HepG2 (cell line): Measurements from ENCODE around the gene UNC5CL. TPM values are rescaled to one million over a fixed set of nuclear protein-coding genes. Genes with fewer than 3 reads are reported as not detected.

Experiments
- GTF3A ChIP-seq: sonication (generic); formaldehyde crosslinking; conservative IDR thresholded peaks from 2 replicates; pipeline ENCODE4 v1.4.0; 2020; ENCODE audit warnings: mild to moderate bottlenecking, missing genetic modification reagents
- HOXA5 ChIP-seq: sonication (generic); formaldehyde crosslinking; IDR thresholded peaks from 2 replicates; pipeline ENCODE4 v1.4.0; 2020; ENCODE audit warnings: missing genetic modification reagents
- MEIS1 ChIP-seq: sonication (generic); formaldehyde crosslinking; IDR thresholded peaks from 2 replicates; pipeline ENCODE4 v1.9.0; 2021; ENCODE audit warnings: mild to moderate bottlenecking, missing genetic modification reagents, moderate library complexity, borderline replicate concordance
- PAWR ChIP-seq: sonication (generic); formaldehyde crosslinking; IDR thresholded peaks from 2 replicates; pipeline ENCODE4 v1.4.0; 2020; ENCODE audit warnings: missing genetic modification reagents, mild to moderate bottlenecking, borderline replicate concordance
- PPARG ChIP-seq: conservative IDR thresholded peaks from 2 replicates; pipeline ENCODE4 v1.6.1; 2016; ENCODE audit warnings: missing biosample characterization, missing genetic modification reagents
- SMARCE1 ChIP-seq: fragments of 450-650 bp; IDR thresholded peaks from 2 replicates; pipeline ENCODE4 v1.6.1; 2017; ENCODE audit warnings: borderline replicate concordance
- SMC3 ChIP-seq: IDR thresholded peaks from 2 replicates; pipeline ENCODE4 v1.6.1; 2011; ENCODE audit warnings: low read length, improper control_type of control experiment
- TEAD3 ChIP-seq: optimal IDR thresholded peaks from 2 replicates; pipeline ENCODE3; 2016; ENCODE audit warnings: borderline replicate concordance
- THAP11 ChIP-seq: IDR thresholded peaks from 2 replicates; pipeline ENCODE4 v1.6.1; 2016; ENCODE audit warnings: missing biosample characterization, missing genetic modification reagents
- ZBTB7A ChIP-seq: sonication (generic); formaldehyde crosslinking; IDR thresholded peaks from 2 replicates; pipeline ENCODE4 v1.8.0; 2022; ENCODE audit warnings: mild to moderate bottlenecking, missing genetic modification reagents
- ZMYM2 ChIP-seq: sonication (generic); formaldehyde crosslinking; IDR thresholded peaks from 2 replicates; pipeline ENCODE4 v1.8.0; 2022; ENCODE audit warnings: mild to moderate bottlenecking, missing genetic modification reagents
- ZNF121 ChIP-seq: sonication (generic); formaldehyde crosslinking; IDR thresholded peaks from 2 replicates; pipeline ENCODE4 v1.5.0; 2020; ENCODE audit warnings: mild to moderate bottlenecking, missing genetic modification reagents
- ZNF331 ChIP-seq: sonication (generic); formaldehyde crosslinking; IDR thresholded peaks from 2 replicates; pipeline ENCODE4 v1.4.0; 2020; ENCODE audit warnings: missing genetic modification reagents
- ZNF614 ChIP-seq: IDR thresholded peaks from 2 replicates; pipeline ENCODE4 v1.6.1; 2018; ENCODE audit warnings: missing biosample characterization, missing genetic modification reagents, inconsistent platforms, borderline replicate concordance
- ZNF747 ChIP-seq: sonication (generic); formaldehyde crosslinking; IDR thresholded peaks from 2 replicates; pipeline ENCODE4 v1.8.1; 2023; ENCODE audit warnings: missing genetic modification reagents, mild to moderate bottlenecking, borderline replicate concordance
- polyA plus RNA-seq, 8 experiments: library from polyadenylated mRNA; depleted of rRNA in 3 of 8; stranded (reverse) in 7 of 8; unstranded in 1 of 8; fragments of >200 nt; fragmentation: Illumina TruSeq in 4 of 8; extraction: Trizol in 4 of 8; gene quantifications; 2 replicates each; pipeline versions ENCODE4 v1.2.1 to v1.2.3, GENCODE V29; 2011 to 2016; ENCODE audit warnings: low read depth in 4 of 8, missing spikeins in 1 of 8, mixed read lengths in 1 of 8; ENCODE audit not compliant: insufficient read depth in 1 of 8
- total RNA-seq, 5 experiments: library from RNA; depleted of rRNA; stranded (reverse); fragments of >200 nt; fragmentation: Illumina TruSeq; extraction: Trizol; gene quantifications; 2 replicates each; pipeline ENCODE4 v1.2.3, GENCODE V29; 2016; ENCODE audit warnings: low read depth in 1 of 5
- TF ChIP-seq, protein P1 (sequence below): sonication (generic); formaldehyde crosslinking; IDR thresholded peaks from 2 replicates; pipeline ENCODE4 v1.4.0; 2020; ENCODE audit warnings: missing genetic modification reagents, mild to moderate bottlenecking, borderline replicate concordance
- TF ChIP-seq, protein P2 (sequence below): sonication (generic); formaldehyde crosslinking; IDR thresholded peaks from 2 replicates; pipeline ENCODE4 v1.5.1; 2020; ENCODE audit warnings: mild to moderate bottlenecking, missing genetic modification reagents, borderline replicate concordance
- TF ChIP-seq, protein P3 (sequence below): sonication (generic); formaldehyde crosslinking; IDR thresholded peaks from 2 replicates; pipeline ENCODE4 v1.4.0; 2020; ENCODE audit warnings: missing genetic modification reagents, borderline replicate concordance
- TF ChIP-seq, protein P4 (sequence below): sonication (generic); formaldehyde crosslinking; IDR thresholded peaks from 2 replicates; pipeline ENCODE4 v1.4.0; 2020; ENCODE audit warnings: missing genetic modification reagents, borderline replicate concordance

Gene UNC5CL
- total and polyA plus RNA-seq, 2 of the 13 experiments (the other 11 are each of a cell fraction or from before 2014, with no cell fraction given), result 2.4 to 2.5 TPM

DNA sequence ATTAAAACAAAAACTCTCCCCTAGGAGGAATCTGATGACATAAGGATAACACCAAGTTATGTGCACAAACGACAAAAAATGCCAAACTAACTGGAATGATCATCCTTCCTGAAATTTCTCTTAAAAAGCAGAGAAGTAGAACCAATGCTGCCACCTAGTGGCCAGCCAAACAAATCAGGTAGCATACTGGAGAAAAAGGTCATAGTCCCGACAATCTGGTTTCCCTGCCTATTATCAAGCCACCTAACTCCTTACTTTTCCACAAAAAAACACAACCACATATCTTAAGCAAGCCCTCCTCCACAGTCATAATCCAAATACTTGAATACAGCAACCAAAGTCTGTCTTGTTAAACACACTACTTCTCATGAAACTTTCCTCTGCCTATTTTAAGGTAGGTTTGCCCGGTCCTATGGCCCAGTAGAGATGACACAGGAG lies 27.9 kb upstream of the UNC5CL start (continued):
- TF ChIP-seq, protein P1, sequence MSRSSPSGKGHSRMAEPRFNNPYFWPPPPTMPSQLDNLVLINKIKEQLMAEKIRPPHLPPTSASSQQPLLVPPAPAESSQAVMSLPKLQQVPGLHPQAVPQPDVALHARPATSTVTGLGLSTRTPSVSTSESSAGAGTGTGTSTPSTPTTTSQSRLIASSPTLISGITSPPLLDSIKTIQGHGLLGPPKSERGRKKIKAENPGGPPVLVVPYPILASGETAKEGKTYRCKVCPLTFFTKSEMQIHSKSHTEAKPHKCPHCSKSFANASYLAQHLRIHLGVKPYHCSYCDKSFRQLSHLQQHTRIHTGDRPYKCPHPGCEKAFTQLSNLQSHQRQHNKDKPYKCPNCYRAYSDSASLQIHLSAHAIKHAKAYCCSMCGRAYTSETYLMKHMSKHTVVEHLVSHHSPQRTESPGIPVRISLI (CRISPR knock-in tag), result no peak
- peak; percentile 52 for TF ChIP-seq TEAD3 (CRISPR knock-in tag)
- no peak for TF ChIP-seq SMARCE1
- TF ChIP-seq ZBTB7A (CRISPR knock-in tag), result no peak
- no peak for TF ChIP-seq GTF3A (CRISPR knock-in tag)
- TF ChIP-seq THAP11, result 0 out of 2 replicates have a peak, but pooled peaks have one; percentile 13
- TF ChIP-seq, protein P2, sequence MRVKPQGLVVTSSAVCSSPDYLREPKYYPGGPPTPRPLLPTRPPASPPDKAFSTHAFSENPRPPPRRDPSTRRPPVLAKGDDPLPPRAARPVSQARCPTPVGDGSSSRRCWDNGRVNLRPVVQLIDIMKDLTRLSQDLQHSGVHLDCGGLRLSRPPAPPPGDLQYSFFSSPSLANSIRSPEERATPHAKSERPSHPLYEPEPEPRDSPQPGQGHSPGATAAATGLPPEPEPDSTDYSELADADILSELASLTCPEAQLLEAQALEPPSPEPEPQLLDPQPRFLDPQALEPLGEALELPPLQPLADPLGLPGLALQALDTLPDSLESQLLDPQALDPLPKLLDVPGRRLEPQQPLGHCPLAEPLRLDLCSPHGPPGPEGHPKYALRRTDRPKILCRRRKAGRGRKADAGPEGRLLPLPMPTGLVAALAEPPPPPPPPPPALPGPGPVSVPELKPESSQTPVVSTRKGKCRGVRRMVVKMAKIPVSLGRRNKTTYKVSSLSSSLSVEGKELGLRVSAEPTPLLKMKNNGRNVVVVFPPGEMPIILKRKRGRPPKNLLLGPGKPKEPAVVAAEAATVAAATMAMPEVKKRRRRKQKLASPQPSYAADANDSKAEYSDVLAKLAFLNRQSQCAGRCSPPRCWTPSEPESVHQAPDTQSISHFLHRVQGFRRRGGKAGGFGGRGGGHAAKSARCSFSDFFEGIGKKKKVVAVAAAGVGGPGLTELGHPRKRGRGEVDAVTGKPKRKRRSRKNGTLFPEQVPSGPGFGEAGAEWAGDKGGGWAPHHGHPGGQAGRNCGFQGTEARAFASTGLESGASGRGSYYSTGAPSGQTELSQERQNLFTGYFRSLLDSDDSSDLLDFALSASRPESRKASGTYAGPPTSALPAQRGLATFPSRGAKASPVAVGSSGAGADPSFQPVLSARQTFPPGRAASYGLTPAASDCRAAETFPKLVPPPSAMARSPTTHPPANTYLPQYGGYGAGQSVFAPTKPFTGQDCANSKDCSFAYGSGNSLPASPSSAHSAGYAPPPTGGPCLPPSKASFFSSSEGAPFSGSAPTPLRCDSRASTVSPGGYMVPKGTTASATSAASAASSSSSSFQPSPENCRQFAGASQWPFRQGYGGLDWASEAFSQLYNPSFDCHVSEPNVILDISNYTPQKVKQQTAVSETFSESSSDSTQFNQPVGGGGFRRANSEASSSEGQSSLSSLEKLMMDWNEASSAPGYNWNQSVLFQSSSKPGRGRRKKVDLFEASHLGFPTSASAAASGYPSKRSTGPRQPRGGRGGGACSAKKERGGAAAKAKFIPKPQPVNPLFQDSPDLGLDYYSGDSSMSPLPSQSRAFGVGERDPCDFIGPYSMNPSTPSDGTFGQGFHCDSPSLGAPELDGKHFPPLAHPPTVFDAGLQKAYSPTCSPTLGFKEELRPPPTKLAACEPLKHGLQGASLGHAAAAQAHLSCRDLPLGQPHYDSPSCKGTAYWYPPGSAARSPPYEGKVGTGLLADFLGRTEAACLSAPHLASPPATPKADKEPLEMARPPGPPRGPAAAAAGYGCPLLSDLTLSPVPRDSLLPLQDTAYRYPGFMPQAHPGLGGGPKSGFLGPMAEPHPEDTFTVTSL, result no peak
- TF ChIP-seq MEIS1 (CRISPR knock-in tag), result no peak
- peak; percentile 46 for TF ChIP-seq PPARG
- TF ChIP-seq, protein P3, sequence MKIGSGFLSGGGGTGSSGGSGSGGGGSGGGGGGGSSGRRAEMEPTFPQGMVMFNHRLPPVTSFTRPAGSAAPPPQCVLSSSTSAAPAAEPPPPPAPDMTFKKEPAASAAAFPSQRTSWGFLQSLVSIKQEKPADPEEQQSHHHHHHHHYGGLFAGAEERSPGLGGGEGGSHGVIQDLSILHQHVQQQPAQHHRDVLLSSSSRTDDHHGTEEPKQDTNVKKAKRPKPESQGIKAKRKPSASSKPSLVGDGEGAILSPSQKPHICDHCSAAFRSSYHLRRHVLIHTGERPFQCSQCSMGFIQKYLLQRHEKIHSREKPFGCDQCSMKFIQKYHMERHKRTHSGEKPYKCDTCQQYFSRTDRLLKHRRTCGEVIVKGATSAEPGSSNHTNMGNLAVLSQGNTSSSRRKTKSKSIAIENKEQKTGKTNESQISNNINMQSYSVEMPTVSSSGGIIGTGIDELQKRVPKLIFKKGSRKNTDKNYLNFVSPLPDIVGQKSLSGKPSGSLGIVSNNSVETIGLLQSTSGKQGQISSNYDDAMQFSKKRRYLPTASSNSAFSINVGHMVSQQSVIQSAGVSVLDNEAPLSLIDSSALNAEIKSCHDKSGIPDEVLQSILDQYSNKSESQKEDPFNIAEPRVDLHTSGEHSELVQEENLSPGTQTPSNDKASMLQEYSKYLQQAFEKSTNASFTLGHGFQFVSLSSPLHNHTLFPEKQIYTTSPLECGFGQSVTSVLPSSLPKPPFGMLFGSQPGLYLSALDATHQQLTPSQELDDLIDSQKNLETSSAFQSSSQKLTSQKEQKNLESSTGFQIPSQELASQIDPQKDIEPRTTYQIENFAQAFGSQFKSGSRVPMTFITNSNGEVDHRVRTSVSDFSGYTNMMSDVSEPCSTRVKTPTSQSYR (CRISPR knock-in tag), result no peak
- TF ChIP-seq ZNF121 (CRISPR knock-in tag), result no peak
- TF ChIP-seq ZNF331 (CRISPR knock-in tag), result peak; percentile 17; the same call in 1 of the 2 replicates
- TF ChIP-seq PAWR (CRISPR knock-in tag), result no peak
- TF ChIP-seq ZNF614 (CRISPR knock-in tag), result no peak
- TF ChIP-seq HOXA5 (CRISPR knock-in tag), result 0 out of 2 replicates have a peak, but pooled peaks have one; percentile 13
- TF ChIP-seq ZMYM2 (CRISPR knock-in tag), result no peak
- TF ChIP-seq ZNF747, result 0 out of 2 replicates have a peak, but pooled peaks have one; percentile 43
- TF ChIP-seq, protein P4, sequence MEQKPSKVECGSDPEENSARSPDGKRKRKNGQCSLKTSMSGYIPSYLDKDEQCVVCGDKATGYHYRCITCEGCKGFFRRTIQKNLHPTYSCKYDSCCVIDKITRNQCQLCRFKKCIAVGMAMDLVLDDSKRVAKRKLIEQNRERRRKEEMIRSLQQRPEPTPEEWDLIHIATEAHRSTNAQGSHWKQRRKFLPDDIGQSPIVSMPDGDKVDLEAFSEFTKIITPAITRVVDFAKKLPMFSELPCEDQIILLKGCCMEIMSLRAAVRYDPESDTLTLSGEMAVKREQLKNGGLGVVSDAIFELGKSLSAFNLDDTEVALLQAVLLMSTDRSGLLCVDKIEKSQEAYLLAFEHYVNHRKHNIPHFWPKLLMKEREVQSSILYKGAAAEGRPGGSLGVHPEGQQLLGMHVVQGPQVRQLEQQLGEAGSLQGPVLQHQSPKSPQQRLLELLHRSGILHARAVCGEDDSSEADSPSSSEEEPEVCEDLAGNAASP (CRISPR knock-in tag), result peak; percentile 46; the same call in 1 of the 2 replicates
- TF ChIP-seq SMC3, result peak; percentile 85
